SU-DHL-6 (cell line): ENCODE measurements around the gene ATG16L1.

Experiments used
- CTCF ChIP-seq: fragments of 200-600 bp; sonication (generic); IDR thresholded peaks from one replicate; pipeline ENCODE4 v1.5.1; 2017; ENCODE audit warnings: antibody characterized with exemption, mild to moderate bottlenecking, low read length, moderate library complexity; ENCODE audit not compliant: insufficient read depth, poor library complexity, severe bottlenecking
- EZH2phosphoT487 ChIP-seq: fragments of 200-600 bp; sonication (generic), shearing (Covaris generic); conservative IDR thresholded peaks from 2 replicates; pipeline ENCODE4 v1.6.1; 2018; ENCODE audit warnings: mild to moderate bottlenecking, antibody characterized with exemption, low read length, moderate library complexity, mixed read lengths

GRCh38 chr2:233311241-233311926 is 59.9 kb downstream of the ATG16L1 start:
- no peak for TF ChIP-seq CTCF
- no peak for TF ChIP-seq EZH2phosphoT487
